CD14-positive monocyte (primary cell): ENCODE measurements around the gene ATP6AP2. TPM values are rescaled to one million over a fixed set of nuclear protein-coding genes. Genes with fewer than 3 reads are reported as not detected.
A peak's percentile ranks its signal among the peaks of the same experiment; 100 is the strongest.

Experiments used
- DNase-seq, 3 donors: peaks; one replicate each; pipeline ENCODE4 v3.0.0-alpha.2; 2011 to 2022
- H2AFZ ChIP-seq: 2 replicates; pipeline ENCODE4 v1.6.0; 2012; ENCODE audit warnings: mild to moderate bottlenecking, low read depth, low read length, inconsistent platforms; ENCODE audit not compliant: insufficient read depth, poor library complexity, severe bottlenecking
- H3K27ac ChIP-seq, 2 donors: 1 replicate in 1 of 2; 2 replicates in 1 of 2; pipeline ENCODE4 v1.5.1; 2012 to 2013; ENCODE audit warnings: low read length in 2 of 2, control low read depth in 1 of 2, inconsistent platforms in 1 of 2, low read depth in 1 of 2, mild to moderate bottlenecking in 1 of 2
- H3K27me3 ChIP-seq, 2 donors: one replicate each; pipeline versions ENCODE4 v1.6.0 to v1.6.1; 2011 to 2013; ENCODE audit warnings: low read length in 2 of 2; ENCODE audit not compliant: control insufficient read depth in 2 of 2, insufficient read depth in 2 of 2
- H3K36me3 ChIP-seq, 2 donors: replicated peaks in 1 of 2; 1 replicate in 1 of 2; 2 replicates in 1 of 2; pipeline versions ENCODE4 v1.5.1 to v1.6.1; 2012 to 2013; ENCODE audit warnings: low read length in 2 of 2, control low read depth in 1 of 2, inconsistent platforms in 1 of 2, mild to moderate bottlenecking in 1 of 2; ENCODE audit not compliant: insufficient read depth in 2 of 2, control insufficient read depth in 1 of 2
- H3K4me1 ChIP-seq, 2 donors: 1 replicate in 1 of 2; 2 replicates in 1 of 2; pipeline versions ENCODE4 v1.5.1 to v1.6.1; 2012 to 2013; ENCODE audit warnings: low read length in 2 of 2, control low read depth in 1 of 2, inconsistent platforms in 1 of 2, mild to moderate bottlenecking in 1 of 2, moderate library complexity in 1 of 2; ENCODE audit not compliant: insufficient read depth in 2 of 2, control insufficient read depth in 1 of 2
- H3K4me2 ChIP-seq: replicated peaks from 2 replicates; pipeline ENCODE3; 2012; ENCODE audit warnings: low read length, moderate library complexity, mild to moderate bottlenecking; ENCODE audit not compliant: poor library complexity, severe bottlenecking; ENCODE audit errors: extremely low read depth
- H3K4me3 ChIP-seq, 3 experiments: fragments of 200-600 bp in 1 of 3; sonication (generic) in 1 of 3; replicated peaks in 1 of 3; 1 replicate in 2 of 3; 2 replicates in 1 of 3; pipeline ENCODE4 v1.5.1; 2011 to 2013; ENCODE audit warnings: low read length in 3 of 3, mild to moderate bottlenecking in 3 of 3, control low read depth in 2 of 3, low read depth in 2 of 3, inconsistent platforms in 1 of 3, moderate library complexity in 1 of 3
- H3K79me2 ChIP-seq: 2 replicates; pipeline ENCODE4 v1.6.0; 2012; ENCODE audit warnings: mild to moderate bottlenecking, control low read depth, inconsistent platforms, low read length, moderate library complexity; ENCODE audit not compliant: insufficient read depth
- H3K9ac ChIP-seq: 2 replicates; pipeline ENCODE4 v1.6.0; 2017; ENCODE audit warnings: low read length, mild to moderate bottlenecking; ENCODE audit not compliant: insufficient read depth, poor library complexity, severe bottlenecking
- H3K9me3 ChIP-seq, 2 donors: replicated peaks in 1 of 2; 1 replicate in 1 of 2; 2 replicates in 1 of 2; pipeline versions ENCODE4 v1.5.1 to v1.6.1; 2012 to 2013; ENCODE audit warnings: low read length in 2 of 2, control low read depth in 1 of 2; ENCODE audit not compliant: control insufficient read depth in 1 of 2, insufficient read depth in 1 of 2
- H4K20me1 ChIP-seq: 2 replicates; pipeline ENCODE4 v1.6.0; 2012; ENCODE audit warnings: mild to moderate bottlenecking, low read length, control low read depth, moderate library complexity; ENCODE audit not compliant: insufficient read depth
- H3K27ac Mint-ChIP-seq, 7 donors: one replicate each; pipeline ENCODE4 v1.8.0; 2020; ENCODE audit warnings: mild to moderate bottlenecking in 7 of 7, mixed read lengths in 7 of 7, moderate library complexity in 6 of 7, inconsistent platforms in 2 of 7
- H3K27me3 Mint-ChIP-seq, 3 donors: one replicate each; pipeline ENCODE4 v1.8.0; 2021 to 2022; ENCODE audit warnings: low read depth in 3 of 3, mild to moderate bottlenecking in 3 of 3, mixed read lengths in 3 of 3, moderate library complexity in 3 of 3, inconsistent platforms in 1 of 3
- H3K36me3 Mint-ChIP-seq, 2 donors: one replicate each; pipeline ENCODE4 v1.8.0; 2020; ENCODE audit warnings: mixed read lengths in 2 of 2, inconsistent platforms in 1 of 2, mild to moderate bottlenecking in 1 of 2
- H3K4me1 Mint-ChIP-seq: one replicate; pipeline ENCODE4 v1.8.0; 2020; ENCODE audit warnings: mild to moderate bottlenecking, mixed read lengths
- H3K4me3 Mint-ChIP-seq, 2 donors: one replicate each; pipeline ENCODE4 v1.8.0; 2020; ENCODE audit warnings: mild to moderate bottlenecking in 2 of 2, mixed read lengths in 2 of 2, moderate library complexity in 1 of 2
- H3K9me3 Mint-ChIP-seq, 7 donors: one replicate each; pipeline ENCODE4 v1.8.0; 2020 to 2022; ENCODE audit warnings: mixed read lengths in 7 of 7, mild to moderate bottlenecking in 6 of 7, moderate library complexity in 6 of 7, inconsistent platforms in 2 of 7
- CTCF ChIP-seq: fragments of 200-600 bp; IDR thresholded peaks from one replicate; pipeline ENCODE4 v1.8.0; 2022; ENCODE audit warnings: antibody characterized with exemption, mild to moderate bottlenecking
- WGBS: methylation state at CpG from one replicate; pipeline ENCODE4 v1.1.5; 2013; ENCODE audit warnings: missing lambda C conversion rate; ENCODE audit not compliant: insufficient coverage; 5-methylcytosine and 5-hydroxymethylcytosine counted together
- intact Hi-C, 2 donors: fragments of 100-400 bp; cut with micrococcal nuclease; formaldehyde crosslinking; loops; one replicate each; pipeline versions ENCODE4 v1.15.0 to v1.15.1; 2023
- polyA plus RNA-seq, 3 donors: library from polyadenylated mRNA; depleted of rRNA in 1 of 3; unstranded in 2 of 3; stranded (reverse) in 1 of 3; fragments of 300-500 nt in 2 of 3; fragments of >200 nt in 1 of 3; fragmentation: Illumina TruSeq in 2 of 3; gene quantifications; 1 replicate in 2 of 3; 2 replicates in 1 of 3; pipeline ENCODE4 v1.2.3, GENCODE V29; 2012 to 2021

The ATP6AP2 gene
- polyA plus RNA-seq, 3 donors = 332 to 497 (median 430) TPM

DNA sequence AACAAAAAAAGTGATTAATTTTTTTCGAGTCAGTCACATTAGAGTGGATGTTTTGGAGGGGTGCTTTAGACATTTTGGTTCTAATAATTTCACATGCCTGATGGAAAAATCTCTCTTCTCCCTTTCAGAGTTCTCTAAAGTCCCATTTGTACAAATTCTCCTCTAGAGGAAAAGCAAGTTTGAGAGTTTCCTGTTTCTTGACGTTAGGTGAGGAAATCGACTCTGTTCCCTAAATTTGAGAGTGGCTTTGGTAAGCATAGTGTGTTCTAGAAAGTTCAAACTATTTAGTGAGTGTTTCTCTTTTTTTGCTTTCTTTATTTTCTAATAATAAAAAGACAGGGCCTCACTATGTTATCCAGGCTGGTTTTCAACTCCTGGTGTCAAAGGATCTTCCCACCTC, 1.6 kb upstream of the ATP6AP2 start:
- intact Hi-C loops = no loop called here

GRCh38 chrX:40579900-40580536, 752 bp upstream of the ATP6AP2 start:
- intact Hi-C loops = loop anchor here (5.0 to 10.0 kb wide), 2 partner anchors 62 to 65 kb away; partner anchors contain the start of gene CXorf38 (in 1 of the 2)
- Histone ChIP-seq H2AFZ (peak overlapping the region; percentile 64), H3K4me1 (peaks cover 56 to 64% of the 10 kb centered on the region in 2 donors), H3K27me3 (peaks cover 0 to 28% of the 10 kb centered on the region in 2 donors), H3K9ac (peak overlapping the region; percentile 99), H3K27ac (peak overlapping the region; percentile 92 to 94), H3K79me2 (peaks cover 43% of the 10 kb centered on the region), H3K9me3 (no peaks in the 10 kb centered on the region), H3K36me3 (no peaks in the 10 kb centered on the region), H3K4me3 (peak overlapping the region; percentile 63 to 82 (median 71)), H3K4me2 (peak overlapping the region; percentile 70), H4K20me1 (peaks cover 29% of the 10 kb centered on the region)
- peak in 1 of 3 donors; percentile 11 for DNase-seq
- TF ChIP-seq CTCF = no peak
- Mint-ChIP-seq H3K27me3 (peaks cover 0 to 48% (median 0%) of the 10 kb centered on the region in 3 donors), H3K4me3 (peak overlapping the region; percentile 80 to 86), H3K9me3 (peaks cover 0 to 20% (median 0%) of the 10 kb centered on the region in 7 donors), H3K4me1 (peaks cover 53% of the 10 kb centered on the region), H3K27ac (peak overlapping the region; percentile 92 to 98 (median 96)), H3K36me3 (peaks cover 0 to 3% of the 10 kb centered on the region in 2 donors)
- 0% methylated on average over 4 of the region's 12 CpGs for WGBS

More for the DNA sequence above, 1.6 kb upstream of the ATP6AP2 start:
- Mint-ChIP-seq H3K9me3 (peaks cover 0 to 20% (median 0%) of the 10 kb centered on the region in 7 donors), H3K36me3 (no peaks in the 10 kb centered on the region), H3K4me3 (peak overlapping the region in 1 of 2 donors; percentile 59), H3K27ac (peak overlapping the region; percentile 92 to 98 (median 96)), H3K27me3 (peaks cover 0 to 42% (median 0%) of the 10 kb centered on the region in 3 donors), H3K4me1 (peaks cover 53% of the 10 kb centered on the region)
- Histone ChIP-seq H3K27me3 (peaks cover 0 to 28% of the 10 kb centered on the region in 2 donors), H4K20me1 (peaks cover 25% of the 10 kb centered on the region), H3K9me3 (no peaks in the 10 kb centered on the region), H3K4me3 (peak overlapping the region in 1 of 3 experiments; percentile 82), H3K9ac (no peak overlapping the region), H3K79me2 (peaks cover 34% of the 10 kb centered on the region), H3K36me3 (no peaks in the 10 kb centered on the region), H3K27ac (peak overlapping the region; percentile 81 to 92), H2AFZ (no peak overlapping the region), H3K4me2 (peak overlapping the region; percentile 70), H3K4me1 (peaks cover 56 to 64% of the 10 kb centered on the region in 2 donors)
- no peak for TF ChIP-seq CTCF
- DNase-seq = peak; percentile 26 to 63 (median 60)
- no CpG with 5 or more reads among the region's 3 CpGs for WGBS
